ENCODE data around the gene ZFYVE28. TPM values are rescaled to one million over a fixed set of nuclear protein-coding genes. Genes with fewer than 3 reads are reported as not detected.
"Not testable (repeated sequence)": the region's sequence is repeated elsewhere in the genome, so short reads cannot be mapped to it uniquely, and the experiment has no call there.

ZFYVE28 gene
- total RNA-seq, 2 experiments from 2014 or later = 26.2 to 28.0 TPM

DNA sequence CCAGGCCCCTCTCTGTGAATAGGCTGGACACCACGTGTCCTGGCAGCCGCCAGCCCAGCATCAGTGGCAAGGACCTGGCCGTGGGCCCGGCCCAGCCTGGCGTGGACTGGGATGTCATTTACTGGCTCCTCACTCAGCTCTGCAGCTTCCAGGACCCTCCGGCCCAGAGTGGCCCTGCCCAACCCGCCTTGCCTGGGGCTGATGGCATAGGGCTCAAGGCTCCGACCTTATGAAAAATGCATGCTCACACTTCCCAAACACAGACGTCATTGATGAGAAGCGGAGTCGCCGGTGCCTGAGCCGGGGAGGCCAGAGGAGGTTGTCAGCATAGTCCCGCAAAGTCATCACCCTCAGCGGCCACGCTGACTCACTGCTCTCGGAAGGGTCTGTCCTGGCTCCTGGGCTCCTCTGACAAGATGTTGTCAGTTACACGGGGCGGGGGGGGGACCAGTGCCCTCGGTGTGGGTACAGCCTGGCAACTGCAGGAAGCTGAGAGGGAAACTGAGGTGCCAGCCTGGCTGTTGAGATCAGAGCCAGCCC, 14.6 kb upstream of the ZFYVE28 start:
- Histone ChIP-seq H3K4me1 (ENCODE audit: insufficient read depth, low read length) (no peaks in the 10 kb centered on the region), H3K9me3 (ENCODE audit: control insufficient read depth in 1 of 2, insufficient read depth in 1 of 2, low read length in 2 of 2) (no peaks in the 10 kb centered on the region), H3K4me3 (ENCODE audit: low read length) (no peak overlapping the region), H3K36me3 (ENCODE audit: insufficient read depth, low read length) (no peaks in the 10 kb centered on the region), H3K27me3 (ENCODE audit: control insufficient read depth in 1 of 2, insufficient read depth in 2 of 2, low read length in 2 of 2) (no peaks in the 10 kb centered on the region), H3K27ac (ENCODE audit: low read depth in 1 of 2, low read length in 2 of 2) (no peak overlapping the region)
- Mint-ChIP-seq H3K36me3 (ENCODE audit: low read depth) (no peaks in the 10 kb centered on the region), H3K4me3 (no peak overlapping the region), H3K9me3 (no peaks in the 10 kb centered on the region), H3K27ac (no peak overlapping the region), H3K4me1 (ENCODE audit: low read depth) (no peaks in the 10 kb centered on the region), H3K27me3 (peaks cover 4% of the 10 kb centered on the region)
- DNase-seq = peak in 1 of 14 experiments; percentile 31
- ATAC-seq (ENCODE audit: poor library complexity) = no peak
- intact Hi-C loops (cut with DNase I, micrococcal nuclease) = no loop called here
- TF ChIP-seq, protein P1, sequence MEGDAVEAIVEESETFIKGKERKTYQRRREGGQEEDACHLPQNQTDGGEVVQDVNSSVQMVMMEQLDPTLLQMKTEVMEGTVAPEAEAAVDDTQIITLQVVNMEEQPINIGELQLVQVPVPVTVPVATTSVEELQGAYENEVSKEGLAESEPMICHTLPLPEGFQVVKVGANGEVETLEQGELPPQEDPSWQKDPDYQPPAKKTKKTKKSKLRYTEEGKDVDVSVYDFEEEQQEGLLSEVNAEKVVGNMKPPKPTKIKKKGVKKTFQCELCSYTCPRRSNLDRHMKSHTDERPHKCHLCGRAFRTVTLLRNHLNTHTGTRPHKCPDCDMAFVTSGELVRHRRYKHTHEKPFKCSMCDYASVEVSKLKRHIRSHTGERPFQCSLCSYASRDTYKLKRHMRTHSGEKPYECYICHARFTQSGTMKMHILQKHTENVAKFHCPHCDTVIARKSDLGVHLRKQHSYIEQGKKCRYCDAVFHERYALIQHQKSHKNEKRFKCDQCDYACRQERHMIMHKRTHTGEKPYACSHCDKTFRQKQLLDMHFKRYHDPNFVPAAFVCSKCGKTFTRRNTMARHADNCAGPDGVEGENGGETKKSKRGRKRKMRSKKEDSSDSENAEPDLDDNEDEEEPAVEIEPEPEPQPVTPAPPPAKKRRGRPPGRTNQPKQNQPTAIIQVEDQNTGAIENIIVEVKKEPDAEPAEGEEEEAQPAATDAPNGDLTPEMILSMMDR (IDR thresholded peaks at IDR 0.05) = no peak
- CTCF ChIA-PET = no interaction called here
- POLR2A ChIA-PET = no interaction called here

DNA sequence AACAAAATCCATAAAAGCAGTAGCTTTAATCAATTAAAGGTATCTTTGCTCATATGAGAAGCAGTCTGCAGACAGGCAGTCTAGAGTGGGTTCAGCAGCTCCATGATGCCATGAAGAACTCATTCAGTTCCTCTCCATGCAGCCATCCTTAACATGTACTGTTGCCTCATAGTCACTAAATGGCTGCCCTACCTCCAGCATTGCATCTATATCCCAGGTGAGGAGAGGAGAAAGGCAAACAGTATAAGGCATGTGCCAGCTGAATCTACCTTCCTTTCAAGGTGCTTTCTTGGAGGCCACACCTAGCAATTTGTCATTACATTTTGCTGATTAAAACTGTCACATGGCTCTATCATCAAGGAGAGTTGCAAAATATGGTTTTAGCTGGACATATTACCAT, 13.6 kb upstream of the ZFYVE28 start:
- Histone ChIP-seq H3K4me1 (ENCODE audit: insufficient read depth, low read length) (no peaks in the 10 kb centered on the region), H3K36me3 (ENCODE audit: insufficient read depth, low read length) (no peaks in the 10 kb centered on the region), H3K27me3 (ENCODE audit: control insufficient read depth in 1 of 2, insufficient read depth in 2 of 2, low read length in 2 of 2) (no peaks in the 10 kb centered on the region), H3K27ac (ENCODE audit: low read depth in 1 of 2, low read length in 2 of 2) (no peak overlapping the region), H3K4me3 (ENCODE audit: low read length) (no peak overlapping the region), H3K9me3 (ENCODE audit: control insufficient read depth in 1 of 2, insufficient read depth in 1 of 2, low read length in 2 of 2) (no peaks in the 10 kb centered on the region)
- CTCF ChIA-PET = no interaction called here
- Mint-ChIP-seq H3K36me3 (ENCODE audit: low read depth) (no peaks in the 10 kb centered on the region), H3K27ac (no peak overlapping the region), H3K9me3 (no peaks in the 10 kb centered on the region), H3K4me1 (ENCODE audit: low read depth) (no peaks in the 10 kb centered on the region), H3K4me3 (no peak overlapping the region), H3K27me3 (peaks cover 4% of the 10 kb centered on the region)
- POLR2A ChIA-PET = no interaction called here
- TF ChIP-seq, protein P1 (IDR thresholded peaks at IDR 0.05) = no peak
- intact Hi-C loops (cut with DNase I, micrococcal nuclease) = no loop called here
- DNase-seq = no peak
- ATAC-seq (ENCODE audit: poor library complexity) = no peak

DNA sequence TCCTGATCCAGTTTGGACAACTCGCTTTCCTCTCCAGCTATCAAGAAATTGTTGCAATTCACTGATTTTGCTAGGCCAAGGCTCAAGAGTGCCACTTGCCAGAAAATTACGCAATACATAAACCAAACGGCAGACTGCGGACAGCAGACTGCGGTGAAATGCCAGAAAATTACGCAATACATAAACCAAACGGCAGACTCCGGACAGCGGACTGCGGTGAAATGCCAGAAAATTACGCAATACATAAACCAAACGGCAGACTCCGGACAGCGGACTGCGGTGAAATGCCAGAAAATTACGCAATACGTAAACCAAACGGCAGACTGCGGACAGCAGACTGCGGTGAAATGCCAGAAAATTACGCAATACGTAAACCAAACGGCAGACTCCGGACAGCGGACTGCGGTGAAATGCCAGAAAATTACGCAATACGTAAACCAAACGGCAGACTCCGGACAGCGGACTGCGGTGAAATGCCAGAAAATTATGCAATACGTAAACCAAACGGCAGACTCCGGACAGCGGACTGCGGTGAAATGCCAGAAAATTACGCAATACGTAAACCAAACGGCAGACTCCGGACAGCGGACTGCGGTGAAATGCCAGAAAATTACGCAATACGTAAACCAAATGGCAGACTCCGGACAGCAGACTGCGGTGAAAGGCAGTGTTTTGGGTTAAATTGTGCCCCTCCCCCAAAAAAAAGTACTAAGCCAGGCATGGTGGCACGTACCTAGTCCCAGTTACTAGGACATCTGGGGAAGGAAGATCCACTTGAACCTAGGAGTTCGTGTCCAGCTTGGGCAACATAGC, 11.7 kb upstream of the ZFYVE28 start:
- H3K36me3 ChIP-seq (ENCODE audit: insufficient read depth, low read length); ATAC-seq (ENCODE audit: poor library complexity); CTCF ChIA-PET; H3K36me3 Mint-ChIP-seq (ENCODE audit: low read depth); H3K27me3 Mint-ChIP-seq; POLR2A ChIA-PET; H3K9me3 Mint-ChIP-seq; H3K27ac ChIP-seq (ENCODE audit: low read depth in 1 of 2, low read length in 2 of 2); H3K4me1 Mint-ChIP-seq (ENCODE audit: low read depth); H3K27ac Mint-ChIP-seq; intact Hi-C loops (cut with DNase I, micrococcal nuclease); H3K9me3 ChIP-seq (ENCODE audit: control insufficient read depth in 1 of 2, insufficient read depth in 1 of 2, low read length in 2 of 2); H3K4me3 Mint-ChIP-seq; H3K27me3 ChIP-seq (ENCODE audit: control insufficient read depth in 1 of 2, insufficient read depth in 2 of 2, low read length in 2 of 2); H3K4me1 ChIP-seq (ENCODE audit: insufficient read depth, low read length); H3K4me3 ChIP-seq (ENCODE audit: low read length); DNase-seq: not testable (repeated sequence)

Measured in CD4-positive, alpha-beta T cell (primary cell).